ENCODE results near the gene TRPM8.
A peak's percentile ranks its signal among the peaks of the same experiment; 100 is the strongest.

Gene TRPM8

GRCh38 chr2:233928594-233929351 is 11.6 kb downstream of the TRPM8 start:
- no peaks in the 10 kb centered on the region for H3K36me3 ChIP-seq (replicated peaks; ENCODE audit: low read depth, low read length)
- H3K79me2 ChIP-seq (ENCODE audit: low read length), result no peaks in the 10 kb centered on the region
- H3K27me3 ChIP-seq (ENCODE audit: low read depth, low read length), result no peaks in the 10 kb centered on the region
- no peak overlapping the region for H3K9ac ChIP-seq (ENCODE audit: low read length)
- H3K27ac ChIP-seq (ENCODE audit: low read length), result no peak overlapping the region
- no peak overlapping the region for H3K4me2 ChIP-seq (ENCODE audit: low read length)
- no peaks in the 10 kb centered on the region for H3K4me1 ChIP-seq (ENCODE audit: low read length)
- peak; percentile 50 for TF ChIP-seq CTCF (IDR thresholded peaks at IDR 0.05; ENCODE audit: low read depth, low read length)
- TF ChIP-seq EZH2phosphoT487 (IDR thresholded peaks at IDR 0.05; ENCODE audit: low read depth), result no peak
- H3K9me3 ChIP-seq (ENCODE audit: insufficient read depth, low read length), result no peaks in the 10 kb centered on the region
- H3K4me3 ChIP-seq (ENCODE audit: low read length), result no peak overlapping the region
- H4K20me1 ChIP-seq (ENCODE audit: insufficient read depth, low read length), result no peaks in the 10 kb centered on the region
- H2AFZ ChIP-seq (ENCODE audit: low read depth, low read length), result no peak overlapping the region

- Histone ChIP-seq H3K9me3 (ENCODE audit: insufficient read depth, low read length) (no peaks in the 10 kb centered on the region), H3K4me1 (ENCODE audit: low read length) (no peaks in the 10 kb centered on the region), H3K36me3 (replicated peaks; ENCODE audit: low read depth, low read length) (no peaks in the 10 kb centered on the region), H3K4me2 (ENCODE audit: low read length) (no peak overlapping the region), H3K79me2 (ENCODE audit: low read length) (no peaks in the 10 kb centered on the region), H3K4me3 (ENCODE audit: low read length) (no peak overlapping the region), H3K27ac (ENCODE audit: low read length) (no peak overlapping the region), H4K20me1 (ENCODE audit: insufficient read depth, low read length) (no peaks in the 10 kb centered on the region), H3K27me3 (ENCODE audit: low read depth, low read length) (no peaks in the 10 kb centered on the region), H2AFZ (ENCODE audit: low read depth, low read length) (no peak overlapping the region), H3K9ac (ENCODE audit: low read length) (no peak overlapping the region)
- TF ChIP-seq CTCF (IDR thresholded peaks at IDR 0.05; ENCODE audit: low read depth, low read length), result no peak
- no peak for TF ChIP-seq EZH2phosphoT487 (IDR thresholded peaks at IDR 0.05; ENCODE audit: low read depth)
Measured at GRCh38 chr2:233929352-233930022, 12.3 kb downstream of the TRPM8 start.

GRCh38 chr2:233934524-233934923 is 17.4 kb downstream of the TRPM8 start:
- Histone ChIP-seq H3K4me1 (ENCODE audit: low read length) (no peaks in the 10 kb centered on the region), H3K9ac (ENCODE audit: low read length) (no peak overlapping the region), H2AFZ (ENCODE audit: low read depth, low read length) (no peak overlapping the region), H3K36me3 (replicated peaks; ENCODE audit: low read depth, low read length) (no peaks in the 10 kb centered on the region), H3K27me3 (ENCODE audit: low read depth, low read length) (no peaks in the 10 kb centered on the region), H3K4me3 (ENCODE audit: low read length) (no peak overlapping the region), H3K9me3 (ENCODE audit: insufficient read depth, low read length) (no peaks in the 10 kb centered on the region), H3K27ac (ENCODE audit: low read length) (no peak overlapping the region), H4K20me1 (ENCODE audit: insufficient read depth, low read length) (no peaks in the 10 kb centered on the region), H3K79me2 (ENCODE audit: low read length) (no peaks in the 10 kb centered on the region), H3K4me2 (ENCODE audit: low read length) (no peak overlapping the region)
- no peak for TF ChIP-seq EZH2phosphoT487 (IDR thresholded peaks at IDR 0.05; ENCODE audit: low read depth)
- TF ChIP-seq CTCF (IDR thresholded peaks at IDR 0.05; ENCODE audit: low read depth, low read length), result no peak

GRCh38 chr2:233935426-233935825 is 18.3 kb downstream of the TRPM8 start:
- no peak for TF ChIP-seq CTCF (IDR thresholded peaks at IDR 0.05; ENCODE audit: low read depth, low read length)
- TF ChIP-seq EZH2phosphoT487 (IDR thresholded peaks at IDR 0.05; ENCODE audit: low read depth), result no peak
- no peaks in the 10 kb centered on the region for H3K79me2 ChIP-seq (ENCODE audit: low read length)

More at GRCh38 chr2:233935426-233935825, 18.3 kb downstream of the TRPM8 start:
- no peak overlapping the region for H3K4me3 ChIP-seq (ENCODE audit: low read length)
- H3K36me3 ChIP-seq (replicated peaks; ENCODE audit: low read depth, low read length), result no peaks in the 10 kb centered on the region
- H2AFZ ChIP-seq (ENCODE audit: low read depth, low read length), result no peak overlapping the region
- no peaks in the 10 kb centered on the region for H3K9me3 ChIP-seq (ENCODE audit: insufficient read depth, low read length)
- no peak overlapping the region for H3K4me2 ChIP-seq (ENCODE audit: low read length)
- peaks cover 2% of the 10 kb centered on the region; the same call in 1 of the 2 replicates for H3K4me1 ChIP-seq (ENCODE audit: low read length)
- H4K20me1 ChIP-seq (ENCODE audit: insufficient read depth, low read length), result no peaks in the 10 kb centered on the region
- no peak overlapping the region for H3K27ac ChIP-seq (ENCODE audit: low read length)
- H3K27me3 ChIP-seq (ENCODE audit: low read depth, low read length), result no peaks in the 10 kb centered on the region
- H3K9ac ChIP-seq (ENCODE audit: low read length), result no peak overlapping the region
